H1 (cell line): ENCODE data around the gene KANSL1L. TPM values are rescaled to one million over a fixed set of nuclear protein-coding genes. Genes with fewer than 3 reads are reported as not detected.

Experiments
- CHD1 ChIP-seq: IDR thresholded peaks from 2 replicates; pipeline ENCODE4 v1.6.1; 2012; ENCODE audit warnings: low read depth, low read length, improper control_type of control experiment
- MAFK ChIP-seq: IDR thresholded peaks from 2 replicates; pipeline ENCODE4 v1.6.1; 2012; ENCODE audit warnings: low read depth, mild to moderate bottlenecking, improper control_type of control experiment, low read length
- RAD21 ChIP-seq, 2 experiments: IDR thresholded peaks in 1 of 2; conservative IDR thresholded peaks in 1 of 2; 2 replicates each; pipeline ENCODE4 v1.6.1; 2011; ENCODE audit warnings: low read depth in 2 of 2, low read length in 2 of 2, improper control_type of control experiment in 1 of 2, inconsistent platforms in 1 of 2, mild to moderate bottlenecking in 1 of 2, moderate library complexity in 1 of 2
- RFX5 ChIP-seq: IDR thresholded peaks from 2 replicates; pipeline ENCODE4 v1.6.1; 2011; ENCODE audit warnings: low read depth, low read length, improper control_type of control experiment, borderline replicate concordance
- TAF7 ChIP-seq: optimal IDR thresholded peaks from 2 replicates; pipeline ENCODE3; 2011; ENCODE audit warnings: low read depth, mild to moderate bottlenecking, inconsistent platforms, low read length, moderate library complexity, borderline replicate concordance
- polyA plus RNA-seq, 7 experiments: library from polyadenylated mRNA; depleted of rRNA in 3 of 7; stranded (reverse) in 5 of 7; unstranded in 2 of 7; fragments of >200 nt in 5 of 7; fragments of 200-250 nt in 2 of 7; gene quantifications; 1 replicate in 5 of 7; 2 replicates in 1 of 7; 4 replicates in 1 of 7; pipeline versions ENCODE4 v1.2.1 to v1.2.3, GENCODE V29; 2011 to 2013; ENCODE audit warnings: missing spikeins in 2 of 7, mixed read lengths in 2 of 7
- total RNA-seq: library from RNA; stranded (reverse); fragmentation: NEBNext Ultra II Directional; extraction: Animal tissue kit (Norgen Biotek cat#: 25700); gene quantifications from 2 replicates; pipeline ENCODE4 v1.2.1, GENCODE V29; 2021

KANSL1L gene
- total and polyA plus RNA-seq, 2 of the 8 experiments (the other 6 are each of a cell fraction or from before 2014, with no cell fraction given): 5.4 to 17.2 TPM

GRCh38 chr2:210020138-210020537, 151.1 kb downstream of the KANSL1L start (continued):
- TF ChIP-seq RAD21 (IDR thresholded peaks at IDR 0.05 in 1 of 2, conservative IDR thresholded peaks at IDR 0.05 in 1 of 2; ENCODE audit: low read depth in 2 of 2, low read length in 2 of 2) (no peak), MAFK (no peak), TAF7 (no peak), CHD1 (no peak), RFX5 (no peak)
